Measurements from ENCODE around the gene RFTN1. TPM values are rescaled to one million over a fixed set of nuclear protein-coding genes. Genes with fewer than 3 reads are reported as not detected.
"Not testable (repeated sequence)": the region's sequence is repeated elsewhere in the genome, so short reads cannot be mapped to it uniquely, and the experiment has no call there.

Gene RFTN1
- total RNA-seq, 1 donor from 2014 or later = 34.7 TPM

DNA sequence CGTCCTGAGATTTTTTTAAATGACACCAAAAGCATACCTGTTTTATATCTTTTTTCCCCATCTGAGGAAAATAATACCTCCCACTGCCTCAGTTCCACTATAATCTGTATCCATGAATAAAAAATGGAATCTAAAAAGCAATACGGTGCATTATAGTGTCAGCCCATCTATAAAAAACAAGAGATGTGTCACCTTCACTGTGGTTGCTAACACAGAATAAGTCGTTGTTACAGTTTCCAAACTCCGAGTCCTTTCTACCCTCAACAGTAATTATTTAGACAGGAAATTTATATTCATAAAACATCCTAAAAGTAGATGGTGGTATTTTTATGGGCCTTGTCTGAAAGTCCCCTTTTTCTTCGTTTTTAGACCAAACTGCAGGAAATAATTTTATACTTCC, 19.4 kb downstream of the RFTN1 start:
- TF ChIP-seq, protein P1, sequence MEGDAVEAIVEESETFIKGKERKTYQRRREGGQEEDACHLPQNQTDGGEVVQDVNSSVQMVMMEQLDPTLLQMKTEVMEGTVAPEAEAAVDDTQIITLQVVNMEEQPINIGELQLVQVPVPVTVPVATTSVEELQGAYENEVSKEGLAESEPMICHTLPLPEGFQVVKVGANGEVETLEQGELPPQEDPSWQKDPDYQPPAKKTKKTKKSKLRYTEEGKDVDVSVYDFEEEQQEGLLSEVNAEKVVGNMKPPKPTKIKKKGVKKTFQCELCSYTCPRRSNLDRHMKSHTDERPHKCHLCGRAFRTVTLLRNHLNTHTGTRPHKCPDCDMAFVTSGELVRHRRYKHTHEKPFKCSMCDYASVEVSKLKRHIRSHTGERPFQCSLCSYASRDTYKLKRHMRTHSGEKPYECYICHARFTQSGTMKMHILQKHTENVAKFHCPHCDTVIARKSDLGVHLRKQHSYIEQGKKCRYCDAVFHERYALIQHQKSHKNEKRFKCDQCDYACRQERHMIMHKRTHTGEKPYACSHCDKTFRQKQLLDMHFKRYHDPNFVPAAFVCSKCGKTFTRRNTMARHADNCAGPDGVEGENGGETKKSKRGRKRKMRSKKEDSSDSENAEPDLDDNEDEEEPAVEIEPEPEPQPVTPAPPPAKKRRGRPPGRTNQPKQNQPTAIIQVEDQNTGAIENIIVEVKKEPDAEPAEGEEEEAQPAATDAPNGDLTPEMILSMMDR (conservative IDR thresholded peaks at IDR 0.05; ENCODE audit: low read depth, low read length) = no peak
- DNase-seq (ENCODE audit: low read depth) = no peak
- no peak overlapping the region for H3K4me3 ChIP-seq (ENCODE audit: low read depth, low read length)

DNA sequence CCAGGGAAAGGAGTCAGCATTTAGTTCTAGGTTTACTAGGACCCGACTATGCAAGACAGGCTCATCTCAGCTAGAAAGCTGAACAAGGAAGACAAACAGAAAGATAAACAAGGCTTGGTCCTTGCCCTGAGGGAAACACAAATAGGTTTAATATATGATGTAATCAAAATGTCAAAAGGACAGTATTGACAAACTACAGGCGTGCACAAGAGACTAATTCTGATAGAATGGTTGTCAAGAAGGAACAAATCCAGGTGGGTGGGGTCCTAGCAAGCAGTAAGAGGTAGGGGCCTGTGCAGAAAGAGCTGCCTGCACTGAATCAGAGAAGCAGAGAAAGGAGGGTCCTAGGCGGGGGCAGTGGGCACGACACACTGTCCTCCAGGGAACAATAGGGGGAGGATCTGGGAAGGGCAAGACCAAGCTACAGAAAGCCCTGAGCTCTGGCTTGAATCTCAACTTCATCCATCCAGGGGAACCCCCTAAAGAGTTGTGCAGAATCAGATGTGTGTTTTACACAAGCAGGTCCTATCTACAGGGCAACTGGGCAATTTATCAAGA, 23.4 kb downstream of the RFTN1 start:
- no peak for DNase-seq (ENCODE audit: low read depth)

DNA sequence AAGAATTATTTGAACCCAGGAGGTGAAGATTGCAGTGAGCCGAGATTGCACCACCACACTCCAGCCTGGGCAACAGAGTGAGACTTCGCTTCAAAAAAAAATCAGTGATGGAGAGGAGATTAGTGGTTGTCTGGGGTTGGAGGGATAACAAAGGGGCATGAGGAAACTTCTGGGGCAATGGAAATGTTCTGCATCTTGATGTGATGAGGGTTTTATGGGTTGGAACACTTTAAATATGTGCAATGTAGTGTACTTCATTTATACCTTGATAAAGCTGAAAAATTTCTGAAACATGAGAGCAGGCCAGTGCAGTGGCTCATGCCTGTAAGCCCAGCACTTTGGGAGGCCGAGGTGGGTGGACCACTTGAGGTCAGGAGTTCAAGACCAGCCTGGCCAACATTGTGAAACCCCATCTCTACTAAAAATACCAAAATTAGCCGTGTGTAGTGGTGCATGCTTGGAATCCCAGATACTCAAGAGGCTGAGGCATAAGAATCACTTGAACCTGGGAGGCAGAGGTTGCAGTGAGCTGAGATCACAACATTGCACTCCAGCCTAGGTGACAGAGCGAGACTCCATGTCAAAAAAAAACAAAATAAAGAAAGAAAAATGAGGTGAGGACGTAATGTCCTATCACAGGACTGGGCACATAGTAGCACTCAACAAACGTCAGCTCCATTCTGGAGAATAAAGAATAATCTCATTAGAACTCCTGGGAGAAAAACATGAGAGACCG, 24.0 kb downstream of the RFTN1 start:
- not testable (repeated sequence) for DNase-seq (ENCODE audit: low read depth); H3K4me3 ChIP-seq (ENCODE audit: low read depth, low read length)

More for the DNA sequence above, 23.4 kb downstream of the RFTN1 start:
- H3K4me3 ChIP-seq (ENCODE audit: low read depth, low read length) = no peak overlapping the region
- TF ChIP-seq, protein P1 (conservative IDR thresholded peaks at IDR 0.05; ENCODE audit: low read depth, low read length) = no peak

DNA sequence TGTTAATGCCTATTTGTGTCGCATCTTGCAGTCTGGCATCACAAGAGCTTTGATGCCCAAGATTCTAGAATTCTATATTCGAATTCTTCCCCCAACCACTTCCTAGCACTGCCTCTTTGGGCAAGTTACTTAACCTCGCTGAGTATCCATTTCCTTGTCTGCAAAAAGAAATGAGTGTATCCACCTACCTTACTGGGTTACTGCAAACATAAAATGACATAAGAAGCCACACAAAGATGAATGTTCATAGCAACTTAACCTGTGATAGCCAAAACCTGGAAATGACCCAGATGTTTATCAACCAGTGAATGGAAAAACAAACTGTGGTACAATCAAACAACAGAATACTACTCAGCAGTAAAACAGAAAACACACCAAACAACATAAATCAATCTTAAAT, 24.9 kb downstream of the RFTN1 start:
- TF ChIP-seq, protein P1 (conservative IDR thresholded peaks at IDR 0.05; ENCODE audit: low read depth, low read length) = no peak
- H3K4me3 ChIP-seq (ENCODE audit: low read depth, low read length) = no peak overlapping the region
- DNase-seq (ENCODE audit: low read depth) = no peak

DNA sequence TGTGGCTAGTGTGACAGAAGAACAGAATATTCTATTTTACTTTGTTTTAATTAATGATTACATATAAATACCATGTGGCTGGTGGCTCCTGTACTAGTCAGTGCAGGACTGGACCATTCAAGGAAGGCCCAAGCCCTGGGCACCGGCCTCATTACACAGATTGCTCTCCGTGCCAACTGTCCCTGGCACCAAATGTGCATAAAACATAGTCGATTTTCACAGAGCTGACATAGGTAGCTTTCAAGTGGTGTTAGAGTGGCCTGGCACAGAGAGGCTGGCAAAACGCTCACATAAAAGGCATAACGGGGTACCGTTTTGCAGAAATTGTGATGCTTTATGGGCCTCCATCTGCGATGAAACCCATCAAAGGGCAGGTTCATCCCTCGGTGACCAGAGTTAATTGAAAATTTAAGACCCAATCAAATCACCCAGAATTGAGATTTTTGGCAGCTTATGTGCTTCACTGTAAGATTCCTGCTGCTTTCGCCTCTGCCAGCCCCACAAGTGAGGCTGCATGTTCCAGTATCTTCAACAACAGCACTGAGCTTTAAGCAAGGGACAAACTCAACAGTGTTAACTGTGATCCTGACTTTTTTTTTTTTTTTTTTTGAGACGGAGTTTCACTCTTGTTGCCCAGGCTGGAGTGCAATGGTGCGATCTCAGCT, 25.9 kb downstream of the RFTN1 start:
- TF ChIP-seq, protein P1 (conservative IDR thresholded peaks at IDR 0.05; ENCODE audit: low read depth, low read length) = no peak
- H3K4me3 ChIP-seq (ENCODE audit: low read depth, low read length) = no peak overlapping the region
- no peak for DNase-seq (ENCODE audit: low read depth)

DNA sequence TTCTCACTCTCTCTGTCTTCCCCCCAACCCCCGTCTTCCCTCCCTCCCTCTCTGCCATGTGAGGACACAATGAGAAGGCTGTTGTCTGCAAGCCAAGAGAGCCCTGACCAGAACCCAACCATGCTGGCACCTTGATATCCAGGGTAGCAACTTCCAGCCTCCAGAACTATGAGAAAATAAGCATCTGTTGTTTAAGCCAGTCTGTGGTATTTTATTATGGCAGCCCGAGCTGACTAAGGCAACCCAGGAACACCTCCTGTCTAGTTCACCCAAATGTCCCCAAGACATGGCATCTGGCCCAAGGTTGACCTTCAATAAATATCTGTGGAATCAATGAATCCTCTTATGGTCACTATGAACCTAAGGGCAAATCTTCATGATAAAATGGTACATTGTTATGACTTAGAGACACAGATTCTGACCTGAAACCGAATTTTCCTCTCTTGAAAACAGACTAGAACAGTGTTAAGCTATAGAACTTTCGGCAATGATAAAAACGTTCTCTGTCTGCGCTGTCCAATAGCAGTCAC, 26.5 kb downstream of the RFTN1 start:
- TF ChIP-seq, protein P1 (conservative IDR thresholded peaks at IDR 0.05; ENCODE audit: low read depth, low read length) = no peak
- H3K4me3 ChIP-seq (ENCODE audit: low read depth, low read length) = no peak overlapping the region
- no peak for DNase-seq (ENCODE audit: low read depth)

DNA sequence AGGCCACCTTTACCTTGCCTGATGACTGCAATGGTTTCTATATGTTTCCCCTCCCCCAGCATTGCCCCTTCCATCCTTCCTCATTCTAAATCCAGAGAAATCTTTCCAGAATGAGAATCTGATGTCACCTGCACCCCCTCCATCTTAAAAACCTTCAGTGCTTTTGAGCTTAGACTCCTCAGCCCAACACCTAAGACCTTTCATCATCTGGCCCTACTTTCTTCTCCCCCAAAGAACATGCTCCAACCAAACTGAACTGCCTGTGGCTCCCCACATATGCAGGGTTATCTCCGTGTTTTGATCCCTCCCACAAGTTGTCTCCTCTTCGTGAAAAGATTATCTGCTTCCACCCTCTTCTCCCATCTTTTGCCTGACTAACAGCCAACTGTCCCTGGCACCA, 27.3 kb downstream of the RFTN1 start:
- TF ChIP-seq, protein P1 (conservative IDR thresholded peaks at IDR 0.05; ENCODE audit: low read depth, low read length) = no peak
- no peak overlapping the region for H3K4me3 ChIP-seq (ENCODE audit: low read depth, low read length)
- DNase-seq (ENCODE audit: low read depth) = no peak

Data from epithelial cell of proximal tubule (primary cell).